HEK293 (cell line): ENCODE results near the gene CLIP3.

ENCODE experiments used
- KLF16 ChIP-seq: fragments of 450-650 bp; formaldehyde crosslinking; IDR thresholded peaks from 2 replicates; pipeline ENCODE4 v1.5.1; 2017; ENCODE audit warnings: missing biosample characterization, missing genetic modification characterization
- KLF8 ChIP-seq: fragments of 450-650 bp; formaldehyde crosslinking; IDR thresholded peaks from 2 replicates; pipeline ENCODE4 v1.5.1; 2016; ENCODE audit warnings: missing biosample characterization, missing genetic modification characterization
- OVOL3 ChIP-seq: fragments of 450-650 bp; formaldehyde crosslinking; IDR thresholded peaks from 2 replicates; pipeline ENCODE4 v1.5.1; 2016; ENCODE audit warnings: missing biosample characterization, missing genetic modification characterization
- REPIN1 ChIP-seq: fragments of 450-650 bp; formaldehyde crosslinking; IDR thresholded peaks from 2 replicates; pipeline ENCODE4 v1.5.1; 2017; ENCODE audit warnings: missing biosample characterization, missing genetic modification characterization, low read depth
- SCRT2 ChIP-seq: fragments of 450-650 bp; formaldehyde crosslinking; IDR thresholded peaks from 2 replicates; pipeline ENCODE4 v1.5.1; 2016; ENCODE audit warnings: missing biosample characterization, missing genetic modification characterization
- SP7 ChIP-seq: fragments of 450-650 bp; formaldehyde crosslinking; IDR thresholded peaks from 2 replicates; pipeline ENCODE4 v1.5.1; 2016; ENCODE audit warnings: missing biosample characterization, missing genetic modification characterization
- ZBTB20 ChIP-seq: fragments of 450-650 bp; formaldehyde crosslinking; IDR thresholded peaks from 2 replicates; pipeline ENCODE4 v1.5.1; 2016; ENCODE audit warnings: missing biosample characterization, missing genetic modification characterization
- ZBTB7A ChIP-seq: fragments of 450-650 bp; formaldehyde crosslinking; IDR thresholded peaks from 2 replicates; pipeline ENCODE4 v1.5.1; 2016; ENCODE audit warnings: low read depth, missing biosample characterization, missing genetic modification characterization
- ZFP41 ChIP-seq: fragments of 450-650 bp; formaldehyde crosslinking; IDR thresholded peaks from 2 replicates; pipeline ENCODE4 v1.5.1; 2016; ENCODE audit warnings: missing biosample characterization, missing genetic modification characterization, borderline replicate concordance
- ZFP69B ChIP-seq: fragments of 450-650 bp; formaldehyde crosslinking; IDR thresholded peaks from 2 replicates; pipeline ENCODE4 v1.5.1; 2016; ENCODE audit warnings: missing biosample characterization, missing genetic modification characterization
- ZIC2 ChIP-seq: fragments of 450-650 bp; formaldehyde crosslinking; IDR thresholded peaks from 2 replicates; pipeline ENCODE4 v1.5.1; 2016; ENCODE audit warnings: missing biosample characterization, missing genetic modification characterization
- ZNF10 ChIP-seq: fragments of 450-650 bp; formaldehyde crosslinking; IDR thresholded peaks from 2 replicates; pipeline ENCODE4 v1.5.1; 2017; ENCODE audit warnings: missing biosample characterization, missing genetic modification characterization
- ZNF121 ChIP-seq: fragments of 450-650 bp; formaldehyde crosslinking; IDR thresholded peaks from 2 replicates; pipeline ENCODE4 v1.5.1; 2016; ENCODE audit warnings: missing biosample characterization, missing genetic modification characterization
- ZNF157 ChIP-seq: fragments of 450-650 bp; formaldehyde crosslinking; IDR thresholded peaks from 2 replicates; pipeline ENCODE4 v1.5.1; 2016; ENCODE audit warnings: missing biosample characterization, missing genetic modification characterization
- ZNF16 ChIP-seq: fragments of 450-650 bp; formaldehyde crosslinking; IDR thresholded peaks from 2 replicates; pipeline ENCODE4 v1.5.1; 2016; ENCODE audit warnings: low read depth, missing biosample characterization, missing genetic modification characterization
- ZNF292 ChIP-seq: fragments of 450-650 bp; formaldehyde crosslinking; IDR thresholded peaks from 2 replicates; pipeline ENCODE4 v1.5.1; 2016; ENCODE audit warnings: low read depth, missing biosample characterization, missing genetic modification characterization, borderline replicate concordance
- ZNF324 ChIP-seq: fragments of 450-650 bp; formaldehyde crosslinking; IDR thresholded peaks from 2 replicates; pipeline ENCODE4 v1.5.1; 2016; ENCODE audit warnings: missing biosample characterization, missing genetic modification characterization
- ZNF660 ChIP-seq: fragments of 450-650 bp; IDR thresholded peaks from 2 replicates; pipeline ENCODE4 v1.5.1; 2018; ENCODE audit warnings: missing biosample characterization, mild to moderate bottlenecking, missing genetic modification characterization
- ZNF677 ChIP-seq: fragments of 450-650 bp; IDR thresholded peaks from 2 replicates; pipeline ENCODE4 v1.5.0; 2018; ENCODE audit warnings: missing biosample characterization, mild to moderate bottlenecking, missing genetic modification characterization, moderate library complexity
- ZNF701 ChIP-seq: fragments of 450-650 bp; formaldehyde crosslinking; IDR thresholded peaks from 2 replicates; pipeline ENCODE4 v1.5.1; 2016; ENCODE audit warnings: missing biosample characterization, missing genetic modification characterization
- ZNF777 ChIP-seq: fragments of 450-650 bp; formaldehyde crosslinking; IDR thresholded peaks from 2 replicates; pipeline ENCODE4 v1.5.1; 2017; ENCODE audit warnings: missing biosample characterization, missing genetic modification characterization, borderline replicate concordance
- ZNF785 ChIP-seq: fragments of 450-650 bp; formaldehyde crosslinking; IDR thresholded peaks from 2 replicates; pipeline ENCODE4 v1.5.1; 2016; ENCODE audit warnings: missing biosample characterization, missing genetic modification characterization
- ZSCAN30 ChIP-seq: fragments of 450-650 bp; IDR thresholded peaks from 2 replicates; pipeline ENCODE4 v1.5.1; 2018; ENCODE audit warnings: missing biosample characterization, mild to moderate bottlenecking, missing genetic modification characterization, moderate library complexity
- TF ChIP-seq, protein P1 (sequence below): fragments of 450-650 bp; formaldehyde crosslinking; IDR thresholded peaks from 2 replicates; pipeline ENCODE4 v1.5.1; 2016; ENCODE audit warnings: missing biosample characterization, missing genetic modification characterization
- TF ChIP-seq, protein P2 (sequence below): fragments of 450-650 bp; formaldehyde crosslinking; IDR thresholded peaks from 2 replicates; pipeline ENCODE4 v1.5.1; 2017; ENCODE audit warnings: missing biosample characterization, mild to moderate bottlenecking, missing genetic modification characterization, moderate library complexity
- TF ChIP-seq, protein P3 (sequence below): fragments of 450-650 bp; formaldehyde crosslinking; IDR thresholded peaks from 2 replicates; pipeline ENCODE4 v1.5.1; 2016; ENCODE audit warnings: missing biosample characterization, missing genetic modification characterization
- TF ChIP-seq, protein P4 (sequence below): fragments of 450-650 bp; formaldehyde crosslinking; IDR thresholded peaks from 2 replicates; pipeline ENCODE4 v1.5.1; 2017; ENCODE audit warnings: missing biosample characterization, missing genetic modification characterization
- TF ChIP-seq, protein P5 (sequence below): fragments of 450-650 bp; formaldehyde crosslinking; optimal IDR thresholded peaks from 2 replicates; pipeline ENCODE3; 2016; ENCODE audit warnings: missing biosample characterization, mild to moderate bottlenecking, missing genetic modification characterization
- TF ChIP-seq, protein P6 (sequence below): fragments of 450-650 bp; formaldehyde crosslinking; IDR thresholded peaks from 2 replicates; pipeline ENCODE4 v1.5.1; 2016; ENCODE audit warnings: missing biosample characterization, missing genetic modification characterization
- TF ChIP-seq, protein P7 (sequence below): fragments of 450-650 bp; formaldehyde crosslinking; IDR thresholded peaks from 2 replicates; pipeline ENCODE4 v1.5.1; 2016; ENCODE audit warnings: missing biosample characterization, missing genetic modification characterization

Gene CLIP3

DNA sequence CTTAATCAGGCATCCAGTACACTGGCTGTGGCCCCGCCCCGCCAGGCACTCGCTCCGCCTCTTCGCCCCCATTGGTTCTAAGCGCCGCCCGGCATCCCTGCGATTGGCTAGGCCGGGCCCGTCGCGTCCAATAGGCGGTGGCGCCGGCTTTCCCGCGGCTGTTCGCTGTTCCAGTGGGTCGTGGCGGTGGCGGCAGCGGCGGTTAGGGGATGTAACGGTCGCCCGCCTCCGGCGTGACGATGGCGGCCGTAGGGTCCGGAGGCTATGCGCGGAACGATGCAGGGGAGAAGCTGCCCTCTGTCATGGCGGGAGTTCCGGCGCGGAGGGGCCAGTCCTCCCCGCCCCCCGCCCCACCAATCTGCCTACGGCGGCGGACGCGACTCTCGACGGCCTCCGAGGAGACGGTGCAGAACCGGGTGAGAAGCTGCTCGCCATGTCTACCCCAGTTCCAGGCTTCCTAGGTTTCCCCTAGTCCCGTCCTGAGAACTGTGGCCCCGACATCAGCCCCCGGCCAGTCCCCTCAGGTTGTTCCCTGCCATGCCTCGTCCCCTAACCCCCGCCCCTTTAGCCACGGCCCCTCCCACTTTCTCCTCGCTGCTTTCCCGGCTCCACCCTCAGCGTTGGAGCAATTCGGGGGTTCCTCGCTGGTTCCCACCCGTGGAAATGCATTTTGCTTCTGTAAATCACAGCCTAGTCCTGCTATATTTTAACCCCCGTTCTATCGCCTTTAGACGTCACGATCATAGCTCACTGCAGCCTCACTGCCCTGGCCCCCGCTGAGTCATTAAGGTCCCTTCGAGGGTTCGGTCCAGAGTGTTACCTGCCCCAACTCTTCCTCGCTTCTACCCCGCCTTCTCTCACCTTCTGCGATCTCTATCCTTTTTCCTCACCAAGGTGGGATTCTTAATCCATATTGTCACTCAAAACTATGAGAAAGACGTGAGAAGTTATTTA lies 22.3 kb upstream of the CLIP3 start, which contains the start of gene WDR62 (continued):
- TF ChIP-seq, protein P1, sequence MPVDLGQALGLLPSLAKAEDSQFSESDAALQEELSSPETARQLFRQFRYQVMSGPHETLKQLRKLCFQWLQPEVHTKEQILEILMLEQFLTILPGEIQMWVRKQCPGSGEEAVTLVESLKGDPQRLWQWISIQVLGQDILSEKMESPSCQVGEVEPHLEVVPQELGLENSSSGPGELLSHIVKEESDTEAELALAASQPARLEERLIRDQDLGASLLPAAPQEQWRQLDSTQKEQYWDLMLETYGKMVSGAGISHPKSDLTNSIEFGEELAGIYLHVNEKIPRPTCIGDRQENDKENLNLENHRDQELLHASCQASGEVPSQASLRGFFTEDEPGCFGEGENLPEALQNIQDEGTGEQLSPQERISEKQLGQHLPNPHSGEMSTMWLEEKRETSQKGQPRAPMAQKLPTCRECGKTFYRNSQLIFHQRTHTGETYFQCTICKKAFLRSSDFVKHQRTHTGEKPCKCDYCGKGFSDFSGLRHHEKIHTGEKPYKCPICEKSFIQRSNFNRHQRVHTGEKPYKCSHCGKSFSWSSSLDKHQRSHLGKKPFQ (tag by site-specific recombination), result peak; percentile 35
- peak; percentile 77 for TF ChIP-seq ZSCAN30
- no peak for TF ChIP-seq ZNF16 (tag by site-specific recombination)
- TF ChIP-seq SP7, result peak; percentile 86
- TF ChIP-seq, protein P2, sequence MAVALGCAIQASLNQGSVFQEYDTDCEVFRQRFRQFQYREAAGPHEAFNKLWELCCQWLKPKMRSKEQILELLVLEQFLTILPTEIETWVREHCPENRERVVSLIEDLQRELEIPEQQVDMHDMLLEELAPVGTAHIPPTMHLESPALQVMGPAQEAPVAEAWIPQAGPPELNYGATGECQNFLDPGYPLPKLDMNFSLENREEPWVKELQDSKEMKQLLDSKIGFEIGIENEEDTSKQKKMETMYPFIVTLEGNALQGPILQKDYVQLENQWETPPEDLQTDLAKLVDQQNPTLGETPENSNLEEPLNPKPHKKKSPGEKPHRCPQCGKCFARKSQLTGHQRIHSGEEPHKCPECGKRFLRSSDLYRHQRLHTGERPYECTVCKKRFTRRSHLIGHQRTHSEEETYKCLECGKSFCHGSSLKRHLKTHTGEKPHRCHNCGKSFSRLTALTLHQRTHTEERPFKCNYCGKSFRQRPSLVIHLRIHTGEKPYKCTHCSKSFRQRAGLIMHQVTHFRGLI (tag by site-specific recombination), result peak; percentile 23; the same call in 1 of the 2 replicates
- TF ChIP-seq, protein P3, sequence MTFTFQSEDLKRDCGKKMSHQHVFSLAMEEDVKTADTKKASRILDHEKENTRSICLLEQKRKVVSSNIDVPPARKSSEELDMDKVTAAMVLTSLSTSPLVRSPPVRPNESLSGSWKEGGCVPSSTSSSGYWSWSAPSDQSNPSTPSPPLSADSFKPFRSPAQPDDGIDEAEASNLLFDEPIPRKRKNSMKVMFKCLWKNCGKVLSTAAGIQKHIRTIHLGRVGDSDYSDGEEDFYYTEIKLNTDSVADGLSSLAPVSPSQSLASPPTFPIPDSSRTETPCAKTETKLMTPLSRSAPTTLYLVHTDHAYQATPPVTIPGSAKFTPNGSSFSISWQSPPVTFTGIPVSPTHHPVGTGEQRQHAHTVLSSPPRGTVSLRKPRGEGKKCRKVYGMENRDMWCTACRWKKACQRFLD (tag by site-specific recombination), result peak; percentile 95; the same call in 1 of the 2 replicates
- no peak for TF ChIP-seq ZNF292 (tag by site-specific recombination)
- TF ChIP-seq, protein P4, sequence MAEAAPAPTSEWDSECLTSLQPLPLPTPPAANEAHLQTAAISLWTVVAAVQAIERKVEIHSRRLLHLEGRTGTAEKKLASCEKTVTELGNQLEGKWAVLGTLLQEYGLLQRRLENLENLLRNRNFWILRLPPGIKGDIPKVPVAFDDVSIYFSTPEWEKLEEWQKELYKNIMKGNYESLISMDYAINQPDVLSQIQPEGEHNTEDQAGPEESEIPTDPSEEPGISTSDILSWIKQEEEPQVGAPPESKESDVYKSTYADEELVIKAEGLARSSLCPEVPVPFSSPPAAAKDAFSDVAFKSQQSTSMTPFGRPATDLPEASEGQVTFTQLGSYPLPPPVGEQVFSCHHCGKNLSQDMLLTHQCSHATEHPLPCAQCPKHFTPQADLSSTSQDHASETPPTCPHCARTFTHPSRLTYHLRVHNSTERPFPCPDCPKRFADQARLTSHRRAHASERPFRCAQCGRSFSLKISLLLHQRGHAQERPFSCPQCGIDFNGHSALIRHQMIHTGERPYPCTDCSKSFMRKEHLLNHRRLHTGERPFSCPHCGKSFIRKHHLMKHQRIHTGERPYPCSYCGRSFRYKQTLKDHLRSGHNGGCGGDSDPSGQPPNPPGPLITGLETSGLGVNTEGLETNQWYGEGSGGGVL (tag by site-specific recombination), result peak; percentile 74
- TF ChIP-seq, protein P5, sequence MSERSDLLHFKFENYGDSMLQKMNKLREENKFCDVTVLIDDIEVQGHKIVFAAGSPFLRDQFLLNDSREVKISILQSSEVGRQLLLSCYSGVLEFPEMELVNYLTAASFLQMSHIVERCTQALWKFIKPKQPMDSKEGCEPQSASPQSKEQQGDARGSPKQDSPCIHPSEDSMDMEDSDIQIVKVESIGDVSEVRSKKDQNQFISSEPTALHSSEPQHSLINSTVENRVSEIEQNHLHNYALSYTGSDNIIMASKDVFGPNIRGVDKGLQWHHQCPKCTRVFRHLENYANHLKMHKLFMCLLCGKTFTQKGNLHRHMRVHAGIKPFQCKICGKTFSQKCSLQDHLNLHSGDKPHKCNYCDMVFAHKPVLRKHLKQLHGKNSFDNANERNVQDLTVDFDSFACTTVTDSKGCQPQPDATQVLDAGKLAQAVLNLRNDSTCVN (tag by site-specific recombination), result no peak
- TF ChIP-seq ZFP41 (tag by site-specific recombination), result no peak
- no peak for TF ChIP-seq SCRT2 (tag by site-specific recombination)
- TF ChIP-seq ZNF157 (tag by site-specific recombination), result peak; percentile 60
- peak; percentile 85; the same call in 1 of the 2 replicates for TF ChIP-seq REPIN1 (tag by site-specific recombination)
- TF ChIP-seq, protein P6, sequence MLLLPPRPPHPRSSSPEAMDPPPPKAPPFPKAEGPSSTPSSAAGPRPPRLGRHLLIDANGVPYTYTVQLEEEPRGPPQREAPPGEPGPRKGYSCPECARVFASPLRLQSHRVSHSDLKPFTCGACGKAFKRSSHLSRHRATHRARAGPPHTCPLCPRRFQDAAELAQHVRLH (tag by site-specific recombination), result 0 out of 2 replicates have a peak, but pooled peaks have one; percentile 7
- no peak; the same call in 1 of the 2 replicates for TF ChIP-seq ZNF324 (tag by site-specific recombination)
- TF ChIP-seq ZFP69B, result peak; percentile 73
- TF ChIP-seq ZNF677, result peak; percentile 73
- peak; percentile 10; the same call in 1 of the 2 replicates for TF ChIP-seq ZIC2 (tag by site-specific recombination)
- TF ChIP-seq ZNF660 (tag by site-specific recombination), result peak; percentile 35; the same call in 1 of the 2 replicates
- peak; percentile 99 for TF ChIP-seq OVOL3 (tag by site-specific recombination)
- 0 out of 2 replicates have a peak, but pooled peaks have one; percentile 41 for TF ChIP-seq ZNF785 (tag by site-specific recombination)
- TF ChIP-seq, protein P7, sequence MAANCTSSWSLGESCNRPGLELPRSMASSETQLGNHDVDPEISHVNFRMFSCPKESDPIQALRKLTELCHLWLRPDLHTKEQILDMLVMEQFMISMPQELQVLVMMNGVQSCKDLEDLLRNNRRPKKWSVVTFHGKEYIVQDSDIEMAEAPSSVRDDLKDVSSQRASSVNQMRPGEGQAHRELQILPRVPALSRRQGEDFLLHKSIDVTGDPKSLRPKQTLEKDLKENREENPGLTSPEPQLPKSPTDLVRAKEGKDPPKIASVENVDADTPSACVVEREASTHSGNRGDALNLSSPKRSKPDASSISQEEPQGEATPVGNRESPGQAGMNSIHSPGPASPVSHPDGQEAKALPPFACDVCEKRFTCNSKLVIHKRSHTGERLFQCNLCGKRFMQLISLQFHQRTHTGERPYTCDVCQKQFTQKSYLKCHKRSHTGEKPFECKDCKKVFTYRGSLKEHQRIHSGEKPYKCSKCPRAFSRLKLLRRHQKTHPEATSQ (tag by site-specific recombination), result peak; percentile 97
- 0 out of 2 replicates have a peak, but pooled peaks have one; percentile 54 for TF ChIP-seq ZNF10 (tag by site-specific recombination)
- peak; percentile 95 for TF ChIP-seq KLF16 (tag by site-specific recombination)
- TF ChIP-seq ZNF121 (tag by site-specific recombination), result no peak; the same call in 1 of the 2 replicates
- peak; percentile 64 for TF ChIP-seq KLF8 (tag by site-specific recombination)
- peak; percentile 77 for TF ChIP-seq ZBTB20 (tag by site-specific recombination)
- TF ChIP-seq ZBTB7A, result peak; percentile 98
- 0 out of 2 replicates have a peak, but pooled peaks have one; percentile 33 for TF ChIP-seq ZNF701
- peak; percentile 99 for TF ChIP-seq ZNF777
